Ovary (tissue), 3 donors: ENCODE data around the gene ZNF525.

ENCODE experiments used
- CTCF ChIP-seq, 3 donors: fragments of 450-650 bp in 2 of 3; fragments of 200-600 bp in 1 of 3; IDR thresholded peaks; one replicate each; pipeline versions ENCODE4 v1.5.1 to v1.8.0; 2016 to 2022; ENCODE audit warnings: antibody characterized with exemption in 3 of 3, mild to moderate bottlenecking in 1 of 3
- POLR2A ChIP-seq: fragments of 450-650 bp; IDR thresholded peaks from one replicate; pipeline ENCODE4 v1.6.1; 2017; ENCODE audit warnings: antibody characterized with exemption, mild to moderate bottlenecking, moderate library complexity
- donor health status: DM: no; HTN: no; CAD: no.

GRCh38 chr19:53365899-53366493 is 491 bp downstream of the ZNF525 start:
- TF ChIP-seq CTCF (IDR thresholded peaks at IDR 0.05), result no peak
- no peak for TF ChIP-seq POLR2A
